SIG-M5 (cell line): ENCODE data around the gene MEAF6.

Experiments
- DNase-seq: peaks from one replicate; lab custom pipeline; 2025; lab: John Stamatoyannopoulos, UW

MEAF6 gene

DNA sequence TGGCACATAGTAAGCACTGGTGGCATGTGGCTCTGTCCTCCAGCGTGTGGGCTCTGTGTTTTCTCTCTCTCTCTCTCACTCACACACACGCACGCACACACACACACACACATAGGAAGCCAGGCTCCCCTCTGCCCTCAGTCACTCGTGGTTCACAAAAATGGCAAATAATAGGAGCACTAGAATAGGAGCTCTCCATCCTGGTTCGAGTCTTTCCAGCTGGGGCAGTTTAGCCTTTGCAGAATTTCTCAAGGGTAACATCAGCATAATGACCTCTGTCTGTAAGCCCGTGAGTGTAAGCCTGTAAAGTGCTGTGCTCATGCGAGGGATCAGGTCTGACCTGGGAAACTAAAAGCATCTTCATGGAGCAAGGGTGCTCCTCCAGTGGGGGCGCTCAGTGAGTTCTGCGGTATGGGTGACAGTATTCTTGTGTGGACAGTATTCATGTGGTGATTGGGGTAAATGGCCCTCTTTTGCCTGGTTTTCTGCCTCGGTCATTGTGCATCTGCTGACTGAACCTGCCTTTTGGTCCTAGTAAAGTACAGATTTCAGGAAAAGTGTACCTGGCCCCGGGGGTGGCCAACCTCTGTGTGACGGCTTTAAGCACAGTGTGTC is 41.0 kb downstream of the MEAF6 start:
- DNase-seq = no peak

DNA sequence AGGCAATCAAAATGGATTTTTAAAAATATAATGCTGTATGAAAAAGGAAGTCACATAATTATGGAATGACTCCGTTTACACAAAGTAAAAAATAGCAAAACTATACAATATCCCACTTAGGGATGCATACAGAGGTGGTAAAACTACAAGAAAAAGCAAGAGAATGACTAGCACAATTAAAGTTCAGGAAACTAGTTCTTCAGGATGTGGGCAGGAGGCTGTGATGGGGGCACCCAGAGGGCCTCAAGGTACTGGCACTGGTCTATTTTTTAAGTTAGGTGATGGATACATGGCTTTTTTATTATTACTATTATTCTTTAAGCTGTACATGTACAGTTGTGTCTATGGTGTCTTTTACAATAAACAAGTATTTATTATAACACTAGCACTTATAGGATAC is 41.6 kb downstream of the MEAF6 start:
- DNase-seq = no peak

GRCh38 chr1:37472281-37472680 is 42.3 kb downstream of the MEAF6 start:
- DNase-seq = no peak

DNA sequence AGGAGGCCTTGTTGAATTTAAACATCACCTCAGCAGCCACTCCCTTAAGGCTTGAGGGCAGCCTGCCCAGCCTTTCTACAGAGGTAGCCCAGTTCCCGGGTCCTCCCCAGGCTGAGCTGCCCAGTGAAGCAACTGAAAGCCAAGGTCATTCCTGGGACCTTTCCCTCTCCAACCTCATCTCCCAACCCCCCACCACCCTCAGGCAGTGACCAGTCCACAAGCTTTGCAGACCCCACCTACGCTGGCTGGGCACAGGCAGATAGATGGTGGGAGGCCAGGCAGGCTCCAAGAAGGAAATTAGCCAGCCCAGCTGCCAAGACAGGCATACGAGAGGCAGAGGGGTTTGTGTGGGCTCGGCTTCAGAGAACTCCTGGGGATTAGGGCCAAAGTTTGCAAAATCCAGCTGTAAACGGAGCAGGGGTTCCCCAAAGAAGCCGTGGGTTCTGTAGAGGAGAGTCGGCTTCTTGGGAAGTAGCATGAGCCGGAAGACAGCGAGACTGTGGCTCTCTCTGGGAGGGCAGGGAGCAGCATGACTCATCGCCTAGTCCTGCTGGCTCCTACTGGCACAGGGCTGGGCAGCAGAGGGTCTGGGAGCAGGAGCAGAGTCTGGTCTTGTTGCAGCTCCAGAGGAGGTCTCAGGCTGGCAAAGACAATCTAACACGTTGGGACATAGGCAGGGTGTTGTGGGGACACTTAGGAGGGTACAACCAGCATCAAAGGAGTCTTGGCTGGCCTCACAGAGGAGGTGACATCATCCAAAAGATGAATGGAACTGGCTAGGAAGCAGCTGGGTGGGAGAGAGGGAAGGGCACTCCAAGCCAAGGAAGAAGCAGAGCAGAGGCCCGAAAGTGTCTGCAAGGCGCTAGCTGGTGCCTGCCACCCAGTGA is 43.0 kb downstream of the MEAF6 start:
- no peak for DNase-seq

DNA sequence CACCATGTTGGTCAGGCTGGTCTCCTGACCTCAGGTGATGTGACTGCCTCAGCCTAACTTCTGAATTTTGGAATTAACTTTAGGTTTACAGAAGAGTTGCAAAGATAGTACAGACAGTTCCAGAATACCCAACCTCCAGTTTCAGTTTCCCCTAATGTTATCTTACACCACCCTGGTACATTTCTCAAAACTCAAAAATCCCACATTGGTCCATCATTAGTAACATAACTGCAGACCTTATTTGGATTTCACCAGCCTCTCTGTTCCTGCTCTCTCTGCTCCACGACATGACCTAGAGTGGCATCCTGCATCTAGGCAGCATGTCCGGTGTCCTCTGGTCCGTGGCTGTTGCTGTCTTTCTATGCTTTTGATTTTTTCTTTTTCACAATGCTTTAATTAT is 45.2 kb downstream of the MEAF6 start:
- DNase-seq = no peak

- DNase-seq = no peak
Measured at GRCh38 chr1:37468037-37468436, 46.5 kb downstream of the MEAF6 start.

DNA sequence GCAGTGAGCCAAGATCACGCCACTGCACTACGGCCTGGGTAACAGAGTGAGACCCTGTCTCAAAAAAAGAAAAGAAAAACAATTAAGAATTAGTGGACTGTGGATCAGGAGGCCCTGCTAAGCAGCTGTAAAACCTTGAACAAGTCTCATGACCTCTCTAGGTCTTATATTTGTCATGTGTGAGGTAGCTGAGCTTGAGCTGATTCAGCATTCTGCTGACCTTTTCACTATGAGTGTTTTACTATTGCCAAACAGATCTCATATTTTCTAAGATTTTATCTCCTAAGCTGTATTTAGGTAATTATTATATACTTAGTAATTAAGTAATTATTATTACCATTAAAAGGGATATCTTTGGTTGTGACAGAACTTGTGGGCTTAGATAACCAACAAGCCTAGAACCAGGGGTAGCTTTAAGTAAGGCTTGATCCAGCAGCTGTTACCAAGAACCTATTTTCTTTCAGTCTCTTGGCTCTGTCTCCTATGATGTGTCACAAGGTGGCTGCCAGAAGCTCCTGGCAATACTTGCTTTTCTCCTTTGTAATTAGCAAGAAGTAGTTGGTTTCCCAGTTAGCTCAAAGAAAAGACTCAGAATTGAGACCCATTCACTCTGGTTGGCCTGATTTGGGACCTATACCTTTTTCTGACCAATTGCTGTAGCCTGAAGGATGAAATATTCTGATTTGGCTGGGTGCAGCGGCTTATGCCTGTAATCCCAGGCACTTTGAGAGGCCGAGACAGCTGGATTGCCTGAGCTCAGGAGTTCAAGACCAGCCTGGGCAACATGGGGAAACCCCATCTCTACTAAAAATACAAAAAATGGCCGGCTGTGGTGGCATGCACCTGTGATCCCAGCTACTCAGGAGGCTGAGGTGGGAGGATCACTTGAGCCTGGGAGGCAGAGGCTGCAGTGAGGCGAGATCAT is 48.7 kb downstream of the MEAF6 start:
- no peak for DNase-seq

DNA sequence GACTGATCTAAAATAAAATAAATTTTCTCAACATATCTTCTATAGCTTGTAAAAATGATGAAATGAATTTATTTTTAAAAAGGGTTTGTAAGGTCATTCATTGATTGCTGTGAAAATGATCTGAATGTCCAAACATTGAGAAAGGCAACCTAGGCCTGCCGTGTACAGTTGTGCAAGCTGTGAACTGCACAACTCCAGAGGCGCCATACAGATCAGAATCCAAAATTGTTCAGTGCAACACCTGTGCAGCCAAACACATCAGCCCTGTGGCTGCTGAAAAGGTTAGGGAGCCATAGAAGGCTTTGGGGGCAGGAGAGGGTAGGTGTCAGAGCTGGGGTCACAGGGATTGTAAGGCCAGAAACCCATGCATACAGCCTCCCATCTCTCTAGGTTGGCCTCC is 50.1 kb downstream of the MEAF6 start:
- DNase-seq = no peak

DNA sequence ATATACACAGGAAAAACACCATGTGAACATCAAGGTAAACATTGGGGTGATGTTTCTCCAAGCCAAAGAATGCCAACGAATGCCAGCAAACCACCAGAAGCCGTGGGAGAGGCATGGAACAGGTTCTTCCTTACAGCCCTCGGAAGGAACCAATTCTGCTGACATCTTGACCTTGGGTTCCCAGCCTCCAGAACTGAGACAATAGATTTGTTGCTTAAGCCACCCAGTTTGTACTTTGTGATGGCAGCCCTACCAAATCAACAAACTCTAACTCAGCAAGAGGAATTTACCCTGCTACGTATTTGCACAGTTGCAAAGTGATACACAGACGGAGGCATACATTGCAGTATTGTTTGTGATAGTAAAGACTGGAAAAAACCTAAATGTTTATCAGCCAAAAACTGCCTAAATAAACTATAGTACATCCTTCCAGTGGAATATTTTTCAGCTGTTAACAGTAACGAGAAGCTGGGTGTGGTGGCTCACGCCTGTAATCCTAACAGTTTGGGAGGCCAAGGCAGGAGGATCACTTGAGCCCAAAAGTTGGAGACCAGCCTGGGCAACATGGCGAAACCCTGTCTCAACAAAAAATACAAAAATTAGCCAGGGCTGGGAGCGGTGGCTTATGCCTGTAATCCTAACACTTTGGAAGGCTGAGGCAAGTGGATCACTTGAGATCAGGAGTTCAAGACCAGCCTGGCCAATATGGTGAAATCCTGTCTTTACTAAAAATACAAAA is 52.7 kb downstream of the MEAF6 start:
- no peak for DNase-seq

DNA sequence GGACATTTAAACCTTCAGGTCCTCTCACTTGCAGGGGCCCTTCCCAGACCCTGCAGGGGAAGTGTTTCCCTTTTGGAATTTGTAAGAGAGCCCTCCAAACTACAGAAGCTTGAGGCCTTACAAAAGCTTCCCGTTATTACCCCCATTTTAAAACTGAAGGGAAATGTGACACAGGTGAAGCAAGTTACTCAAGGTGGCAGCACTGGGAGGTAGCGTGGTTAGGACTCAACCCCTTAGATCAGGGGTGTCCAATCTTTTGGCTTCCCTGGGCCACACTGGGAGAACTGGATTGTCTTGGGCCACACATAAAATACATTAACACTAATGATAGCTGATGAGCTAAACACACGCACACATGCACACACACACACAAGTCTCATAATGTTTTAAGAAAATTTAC is 56.0 kb downstream of the MEAF6 start:
- DNase-seq = no peak

- no peak for DNase-seq
Measured at GRCh38 chr1:37456614-37457013, 58.0 kb downstream of the MEAF6 start.

DNA sequence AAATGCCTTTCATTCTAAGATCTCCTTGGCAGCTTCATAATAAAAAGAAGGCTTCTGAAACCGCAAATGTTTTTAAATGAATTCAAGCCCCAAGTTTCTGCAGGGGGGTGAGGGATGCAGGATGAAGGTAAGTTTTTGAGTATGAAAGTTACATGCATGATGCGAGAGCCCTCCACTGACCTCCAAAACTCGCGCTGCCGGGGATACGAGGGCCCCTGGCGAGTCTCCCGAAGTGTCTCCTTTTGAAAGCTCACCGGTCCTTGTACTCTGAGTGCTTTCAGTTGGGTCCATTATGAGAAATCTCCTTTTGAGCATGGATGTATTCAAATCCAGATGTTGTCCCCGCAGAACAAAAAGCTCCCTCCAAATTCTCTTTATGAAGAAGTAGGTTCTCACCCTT is 59.0 kb downstream of the MEAF6 start:
- DNase-seq = no peak

- no peak for DNase-seq
Measured at GRCh38 chr1:37453647-37454046, 60.9 kb downstream of the MEAF6 start.

- DNase-seq = no peak
Measured at GRCh38 chr1:37452416-37452815, 62.1 kb downstream of the MEAF6 start.

- no peak for DNase-seq
Measured at GRCh38 chr1:37449936-37450335, 64.6 kb downstream of the MEAF6 start.

DNA sequence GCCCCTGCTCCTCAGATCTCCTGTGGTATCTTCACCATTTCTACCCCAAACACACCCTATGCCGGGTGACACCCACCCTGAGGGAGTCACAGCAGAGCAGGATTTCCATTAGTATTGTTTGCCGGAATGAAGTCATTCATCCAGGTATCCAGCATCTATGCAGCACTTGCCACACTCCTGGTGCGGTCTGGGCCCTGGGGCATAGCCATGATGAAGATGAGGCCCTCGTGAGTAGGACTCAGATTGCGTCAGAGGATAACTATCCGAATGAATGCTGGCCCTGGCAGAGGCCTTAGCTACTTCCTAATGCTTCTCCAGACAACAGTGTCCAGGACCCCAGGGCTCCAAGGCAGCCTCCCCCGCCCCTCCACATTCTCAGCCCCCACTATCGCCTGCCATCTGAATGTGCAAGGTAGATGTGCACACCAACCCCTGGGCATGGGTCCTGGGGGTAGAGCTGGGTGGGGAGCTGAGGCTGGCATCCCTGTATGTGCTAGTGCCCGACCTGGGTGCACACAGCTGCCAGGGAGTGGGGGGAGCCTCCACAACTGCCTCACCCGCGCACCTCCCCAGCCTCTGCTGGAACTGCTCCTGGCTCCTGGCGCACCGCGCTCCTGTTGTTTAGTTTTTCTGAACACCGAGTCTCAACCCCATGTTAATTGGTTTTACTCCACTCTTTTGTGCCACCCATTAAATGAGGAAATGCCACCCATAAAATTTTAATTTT is 65.7 kb downstream of the MEAF6 start:
- DNase-seq = no peak

- DNase-seq = no peak
Measured at GRCh38 chr1:37448185-37448584, 66.4 kb downstream of the MEAF6 start.

- DNase-seq = no peak
Measured at GRCh38 chr1:37446874-37447273, 67.7 kb downstream of the MEAF6 start.

GRCh38 chr1:37442644-37443043 is 71.9 kb downstream of the MEAF6 start:
- no peak for DNase-seq
